K562 (cell line): ENCODE results near the gene RYR3. TPM values are rescaled to one million over a fixed set of nuclear protein-coding genes. Genes with fewer than 3 reads are reported as not detected.

Source experiments
- ATAC-seq: fragments of 200-7000 bp; cut with Tn5 transposase; 3 replicates; pipeline ENCODE4 v1.9.1; 2020; ENCODE audit warnings: moderate library complexity
- BruUV-seq: library from RNA; stranded (reverse); fragments of 400-500 nt; replicated peaks from 2 replicates; lab custom pipeline; 2021; lab: Mats Ljungman, UMichigan
- CTCF ChIA-PET: fragments of 300-600 bp; formaldehyde crosslinking; extraction: SDS; loops from one replicate; lab custom pipeline; 2021; ENCODE audit warnings: low intra/inter-chr PET ratio; lab: Yijun Ruan, JAX
- POLR2A ChIA-PET: fragments of 300-600, 350-650 bp; sonication (Branson Sonifier 250); formaldehyde crosslinking; extraction: SDS; loops from one replicate; lab custom pipeline; 2021; ENCODE audit warnings: antibody characterized with exemption, inconsistent platforms; lab: Yijun Ruan, JAX
- DNase-seq, 4 experiments: peaks; one replicate each; pipeline versions ENCODE4 v3.0.0 to v3.0.0-alpha.2; 2011 to 2018; ENCODE audit warnings: low spot score in 3 of 4, mixed read lengths in 3 of 4; ENCODE audit errors: extremely low read depth in 1 of 4
- FAIRE-seq: peaks from 2 replicates; lab custom pipeline; 2011; peaks lifted over from hg19 to GRCh38; lab: Jason Lieb, UNC
- H2AFZ ChIP-seq: 2 replicates; pipeline ENCODE4 v1.6.0; 2011; ENCODE audit warnings: low read depth, low read length, control low read depth, inconsistent platforms
- H3K27ac ChIP-seq: fragments of 200-600 bp; 3 replicates; pipeline ENCODE4 v1.8.0; 2011; ENCODE audit warnings: low read depth, mild to moderate bottlenecking, control low read depth, inconsistent platforms, low read length, moderate library complexity, mixed read lengths; ENCODE audit errors: extremely low read depth
- H3K27me3 ChIP-seq, 2 experiments: fragments of 300-600 bp in 1 of 2; 2 replicates in 1 of 2; 3 replicates in 1 of 2; pipeline versions ENCODE4 v1.6.0 to v1.8.0; 2011; ENCODE audit warnings: inconsistent platforms in 2 of 2, low read length in 2 of 2, mild to moderate bottlenecking in 1 of 2, mixed read lengths in 1 of 2, moderate library complexity in 1 of 2; ENCODE audit not compliant: control insufficient read depth in 2 of 2, insufficient read depth in 2 of 2
- H3K36me3 ChIP-seq: fragments of 300-600 bp; 3 replicates; pipeline ENCODE4 v1.8.0; 2011; ENCODE audit warnings: mild to moderate bottlenecking, low read length, inconsistent platforms; ENCODE audit not compliant: control insufficient read depth, insufficient read depth
- H3K4me1 ChIP-seq, 2 experiments: fragments of 200-600 bp in 1 of 2; replicated peaks in 1 of 2; 2 replicates in 1 of 2; 3 replicates in 1 of 2; pipeline versions ENCODE4 v1.5.1 to v1.8.0; 2011; ENCODE audit warnings: inconsistent platforms in 2 of 2, low read length in 2 of 2, mild to moderate bottlenecking in 1 of 2, mixed read lengths in 1 of 2, moderate library complexity in 1 of 2; ENCODE audit not compliant: control insufficient read depth in 2 of 2, insufficient read depth in 2 of 2
- H3K4me2 ChIP-seq: 2 replicates; pipeline ENCODE4 v1.6.1; 2011; ENCODE audit warnings: low read length, control low read depth, inconsistent platforms, mixed read lengths; ENCODE audit not compliant: insufficient read depth
- H3K4me3 ChIP-seq: fragments of 200-600 bp; sonication (generic), shearing (Covaris generic); 2 replicates; pipeline ENCODE4 v1.5.1; 2016; ENCODE audit warnings: control low read depth, inconsistent platforms
- H3K79me2 ChIP-seq: fragments of 200-600 bp; 3 replicates; pipeline ENCODE4 v1.8.0; 2011; ENCODE audit warnings: low read length, inconsistent platforms; ENCODE audit not compliant: control insufficient read depth, insufficient read depth
- H3K9ac ChIP-seq, 2 experiments: 2 replicates each; pipeline versions ENCODE4 v1.6.0 to v1.6.1; 2011; ENCODE audit warnings: low read depth in 2 of 2, low read length in 2 of 2, control low read depth in 1 of 2, inconsistent platforms in 1 of 2, mild to moderate bottlenecking in 1 of 2, mixed read lengths in 1 of 2; ENCODE audit not compliant: insufficient read depth in 1 of 2
- H3K9me1 ChIP-seq: one replicate; pipeline ENCODE4 v1.6.0; 2011; ENCODE audit warnings: inconsistent platforms, mild to moderate bottlenecking, low read length, moderate library complexity; ENCODE audit not compliant: control insufficient read depth, insufficient read depth
- H3K9me3 ChIP-seq: replicated peaks from 2 replicates; pipeline ENCODE4 v1.5.1; 2011; ENCODE audit warnings: low read depth, low read length, inconsistent platforms; ENCODE audit not compliant: control insufficient read depth, insufficient read depth
- H4K20me1 ChIP-seq: replicated peaks from 2 replicates; pipeline ENCODE4 v1.6.1; 2011; ENCODE audit warnings: low read length, inconsistent platforms, mixed read lengths; ENCODE audit not compliant: control insufficient read depth, insufficient read depth
- CREM ChIP-seq: IDR thresholded peaks from 2 replicates; pipeline ENCODE4 v1.6.1; 2014; ENCODE audit warnings: antibody characterized with exemption, low read depth
- NFIX ChIP-seq: fragments of 250-450 bp; sonication (Bioruptor Pico); IDR thresholded peaks from 2 replicates; pipeline ENCODE4 v1.4.0; 2020; ENCODE audit warnings: low read depth, mild to moderate bottlenecking, moderate library complexity
- XRCC3 ChIP-seq: fragments of 450-650 bp; IDR thresholded peaks from 2 replicates; pipeline ENCODE4 v1.6.1; 2017; ENCODE audit warnings: mild to moderate bottlenecking, moderate library complexity
- YY1 ChIP-seq, 3 experiments: IDR thresholded peaks; 2 replicates each; pipeline ENCODE4 v1.6.1; 2011; ENCODE audit warnings: low read length in 2 of 3, mild to moderate bottlenecking in 2 of 3, moderate library complexity in 2 of 3, borderline replicate concordance in 1 of 3, control low read depth in 1 of 3, low read depth in 1 of 3; ENCODE audit not compliant: insufficient read depth in 3 of 3, insufficient replicate concordance in 2 of 3, control insufficient read depth in 1 of 3, insufficient read length in 1 of 3; ENCODE audit errors: extremely low read depth in 1 of 3
- ZNF561 ChIP-seq: fragments of 450-650 bp; formaldehyde crosslinking; conservative IDR thresholded peaks from 2 replicates; pipeline ENCODE4 v1.4.0; 2020; ENCODE audit warnings: mild to moderate bottlenecking, moderate library complexity
- WGBS: fragments of 100-300 bp; shearing (Covaris generic); methylation state at CpG from one replicate; pipeline ENCODE4 v1.1.6; 2016; ENCODE audit warnings: low coverage, mixed read lengths; ENCODE audit not compliant: insufficient coverage; ENCODE audit errors: missing lambda C conversion rate; 5-methylcytosine and 5-hydroxymethylcytosine counted together
- in situ Hi-C: fragments of 300-500 bp; cut with MboI; formaldehyde crosslinking; loops from 4 replicates; pipeline ENCODE4 v1.15.0; 2018; ENCODE audit warnings: inconsistent platforms, mixed read lengths
- intact Hi-C: fragments of 100-400 bp; cut with micrococcal nuclease; formaldehyde crosslinking; loops from 2 replicates; pipeline ENCODE4 v1.14.2; 2022
- polyA plus RNA-seq, 8 experiments: library from polyadenylated mRNA; depleted of rRNA in 4 of 8; stranded (reverse) in 5 of 8; unstranded in 3 of 8; fragments of >200 nt; fragmentation: Nextera tagmentation in 2 of 8; fragmentation: Illumina TruSeq in 1 of 8; extraction: Ambion mirVana in 2 of 8; extraction: Trizol in 1 of 8; gene quantifications; 2 replicates each; pipeline versions ENCODE4 v1.2.1 to v1.2.3, GENCODE V29; 2011 to 2014; ENCODE audit warnings: inconsistent platforms in 1 of 8, missing spikeins in 1 of 8
- total RNA-seq, 7 experiments: library from RNA; depleted of rRNA in 6 of 7; stranded (reverse); fragments of >200 nt in 6 of 7; fragmentation: Illumina TruSeq in 2 of 7; extraction: Trizol in 2 of 7; gene quantifications; 2 replicates each; pipeline versions ENCODE4 v1.2.1 to v1.2.3, GENCODE V29; 2011 to 2021; ENCODE audit warnings: low replicate concordance in 1 of 7
- TF ChIP-seq, protein P1 (sequence below): fragments of 450-650 bp; formaldehyde crosslinking; conservative IDR thresholded peaks from 2 replicates; pipeline ENCODE4 v1.4.0; 2022; ENCODE audit warnings: mild to moderate bottlenecking, missing genetic modification characterization
- TF ChIP-seq, protein P2 (sequence below): fragments of 450-650 bp; IDR thresholded peaks from 2 replicates; pipeline ENCODE4 v1.6.1; 2017; ENCODE audit warnings: antibody characterized with exemption

Gene RYR3
- total and polyA plus RNA-seq, 9 of the 15 experiments (the other 6 are each of a cell fraction or from before 2014, with no cell fraction given), result 0.04 TPM; not detected in 8

DNA sequence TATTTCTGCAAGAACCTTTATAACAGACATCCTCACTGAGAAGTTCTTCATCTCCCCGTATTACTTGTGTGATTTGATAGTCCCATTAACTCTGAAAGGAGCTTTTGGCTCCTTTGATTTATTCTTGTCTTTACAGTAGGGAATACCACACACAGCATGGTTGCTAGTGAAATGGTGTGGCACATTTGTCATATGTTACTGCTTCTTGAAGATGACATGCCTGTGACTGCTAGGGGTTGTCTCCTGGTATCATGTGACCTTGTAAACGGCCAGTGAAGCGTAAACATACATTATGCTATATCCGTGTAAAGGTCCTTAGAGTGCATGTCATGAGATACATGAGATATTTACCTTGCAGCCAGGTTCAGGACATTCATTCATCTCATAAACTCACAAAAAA is 197.9 kb downstream of the RYR3 start:
- CTCF ChIA-PET, result no interaction called here
- Histone ChIP-seq H3K9me3 (no peaks in the 10 kb centered on the region), H3K9me1 (no peaks in the 10 kb centered on the region), H3K36me3 (no peaks in the 10 kb centered on the region), H3K27me3 (peaks cover 0 to 3% of the 10 kb centered on the region in 2 experiments; a peak in 2 of 5 replicates), H3K4me2 (no peak overlapping the region), H3K27ac (no peak overlapping the region), H3K79me2 (no peaks in the 10 kb centered on the region), H3K4me1 (no peaks in the 10 kb centered on the region), H3K9ac (no peak overlapping the region), H2AFZ (no peak overlapping the region), H4K20me1 (no peaks in the 10 kb centered on the region), H3K4me3 (no peak overlapping the region)
- no TSS peak for BruUV-seq
- in situ Hi-C loops, result no loop called here
- DNase-seq, result no peak
- TF ChIP-seq YY1 (IDR thresholded peaks at IDR 0.05; ENCODE audit: borderline replicate concordance in 1 of 3, control insufficient read depth in 1 of 3, extremely low read depth in 1 of 3, insufficient read depth in 3 of 3, insufficient read length in 1 of 3, insufficient replicate concordance in 2 of 3, low read depth in 1 of 3, low read length in 2 of 3) (no peak), XRCC3 (no peak), NFIX (no peak), ZNF561 (CRISPR knock-in tag) (no peak), CREM (no peak)
- TF ChIP-seq, protein P1, sequence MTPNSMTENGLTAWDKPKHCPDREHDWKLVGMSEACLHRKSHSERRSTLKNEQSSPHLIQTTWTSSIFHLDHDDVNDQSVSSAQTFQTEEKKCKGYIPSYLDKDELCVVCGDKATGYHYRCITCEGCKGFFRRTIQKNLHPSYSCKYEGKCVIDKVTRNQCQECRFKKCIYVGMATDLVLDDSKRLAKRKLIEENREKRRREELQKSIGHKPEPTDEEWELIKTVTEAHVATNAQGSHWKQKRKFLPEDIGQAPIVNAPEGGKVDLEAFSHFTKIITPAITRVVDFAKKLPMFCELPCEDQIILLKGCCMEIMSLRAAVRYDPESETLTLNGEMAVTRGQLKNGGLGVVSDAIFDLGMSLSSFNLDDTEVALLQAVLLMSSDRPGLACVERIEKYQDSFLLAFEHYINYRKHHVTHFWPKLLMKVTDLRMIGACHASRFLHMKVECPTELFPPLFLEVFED (CRISPR knock-in tag), result no peak
- TF ChIP-seq, protein P2, sequence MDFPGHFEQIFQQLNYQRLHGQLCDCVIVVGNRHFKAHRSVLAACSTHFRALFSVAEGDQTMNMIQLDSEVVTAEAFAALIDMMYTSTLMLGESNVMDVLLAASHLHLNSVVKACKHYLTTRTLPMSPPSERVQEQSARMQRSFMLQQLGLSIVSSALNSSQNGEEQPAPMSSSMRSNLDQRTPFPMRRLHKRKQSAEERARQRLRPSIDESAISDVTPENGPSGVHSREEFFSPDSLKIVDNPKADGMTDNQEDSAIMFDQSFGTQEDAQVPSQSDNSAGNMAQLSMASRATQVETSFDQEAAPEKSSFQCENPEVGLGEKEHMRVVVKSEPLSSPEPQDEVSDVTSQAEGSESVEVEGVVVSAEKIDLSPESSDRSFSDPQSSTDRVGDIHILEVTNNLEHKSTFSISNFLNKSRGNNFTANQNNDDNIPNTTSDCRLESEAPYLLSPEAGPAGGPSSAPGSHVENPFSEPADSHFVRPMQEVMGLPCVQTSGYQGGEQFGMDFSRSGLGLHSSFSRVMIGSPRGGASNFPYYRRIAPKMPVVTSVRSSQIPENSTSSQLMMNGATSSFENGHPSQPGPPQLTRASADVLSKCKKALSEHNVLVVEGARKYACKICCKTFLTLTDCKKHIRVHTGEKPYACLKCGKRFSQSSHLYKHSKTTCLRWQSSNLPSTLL, result no peak
- WGBS, result 0% methylated on average over 4 of the region's 4 CpGs
- POLR2A ChIA-PET, result no interaction called here
- no peak for ATAC-seq
- intact Hi-C loops, result no loop called here
- no peak for FAIRE-seq
